NCI-H1694 treated with DMSO at 0.1 percent for 48 hours (cell line): ENCODE measurements around the gene RHOC.

ENCODE experiments used
- DNase-seq: peaks from one replicate; lab custom pipeline; 2025; lab: John Stamatoyannopoulos, UW

The RHOC gene

GRCh38 chr1:112701227-112702066 is 5.5 kb downstream of the RHOC start:
- DNase-seq: no peak

GRCh38 chr1:112700290-112701226 is 6.4 kb downstream of the RHOC start:
- DNase-seq: peak; percentile 79

GRCh38 chr1:112699425-112700144 is 7.3 kb downstream of the RHOC start:
- no peak for DNase-seq

- peak; percentile 22 for DNase-seq
Measured at GRCh38 chr1:112698366-112699310, 8.3 kb downstream of the RHOC start.

- DNase-seq: no peak
Measured at GRCh38 chr1:112697781-112698201, 9.1 kb downstream of the RHOC start.

GRCh38 chr1:112696578-112697314 is 10.2 kb downstream of the RHOC start:
- no peak for DNase-seq

- DNase-seq: no peak
Measured at GRCh38 chr1:112695276-112695675, 11.7 kb downstream of the RHOC start.

GRCh38 chr1:112694363-112694929 is 12.5 kb downstream of the RHOC start:
- DNase-seq: no peak

GRCh38 chr1:112693821-112694220 is 13.1 kb downstream of the RHOC start:
- no peak for DNase-seq

- no peak for DNase-seq
Measured at GRCh38 chr1:112692681-112693080, 14.2 kb downstream of the RHOC start.

GRCh38 chr1:112689842-112690237 is 17.1 kb downstream of the RHOC start:
- no peak for DNase-seq

- DNase-seq: no peak
Measured at GRCh38 chr1:112689196-112689841, 17.6 kb downstream of the RHOC start.

- DNase-seq: no peak
Measured at GRCh38 chr1:112688781-112689193, 18.1 kb downstream of the RHOC start.

GRCh38 chr1:112687785-112688496 is 19.0 kb downstream of the RHOC start:
- no peak for DNase-seq

GRCh38 chr1:112687361-112687760 is 19.6 kb downstream of the RHOC start:
- DNase-seq: no peak

GRCh38 chr1:112686835-112687234 is 20.1 kb downstream of the RHOC start:
- no peak for DNase-seq

- no peak for DNase-seq
Measured at GRCh38 chr1:112686417-112686816, 20.5 kb downstream of the RHOC start.

GRCh38 chr1:112685913-112686312 is 21.0 kb downstream of the RHOC start:
- no peak for DNase-seq

GRCh38 chr1:112678605-112679004 is 28.3 kb downstream of the RHOC start:
- no peak for DNase-seq
